ENCODE data around the gene SEC63. TPM values are rescaled to one million over a fixed set of nuclear protein-coding genes. Genes with fewer than 3 reads are reported as not detected.

The SEC63 gene
- total RNA-seq, 1 experiment from 2014 or later: 51.3 TPM

- Histone ChIP-seq H3K4me1 (ENCODE audit: control insufficient read depth in 1 of 2, insufficient read depth in 2 of 2, low read length in 2 of 2) (peaks cover 9 to 20% of the 10 kb centered on the region in 2 experiments; a peak in 3 of 4 replicates), H3K4me3 (replicated peaks in 1 of 2; ENCODE audit: low read depth in 1 of 2, low read length in 2 of 2) (peak overlapping the region; percentile 95 to 98), H3K4me2 (ENCODE audit: low read length) (peak overlapping the region; percentile 86), H3K9me2 (ENCODE audit: insufficient read depth) (no peaks in the 10 kb centered on the region), H3K79me2 (ENCODE audit: insufficient read depth, low read length) (peaks cover 44% of the 10 kb centered on the region), H3K36me3 (ENCODE audit: control insufficient read depth in 1 of 2, insufficient read depth in 2 of 2, low read length in 2 of 2) (no peaks in the 10 kb centered on the region), H3K9ac (ENCODE audit: low read length) (peak overlapping the region; percentile 92), H3K27ac (ENCODE audit: low read depth, low read length) (peak overlapping the region; percentile 67), H2AFZ (ENCODE audit: low read depth, low read length, poor library complexity, severe bottlenecking) (no peak overlapping the region), H3K9me3 (ENCODE audit: control insufficient read depth in 1 of 2, insufficient read depth in 1 of 2, low read depth in 1 of 2, low read length in 2 of 2) (no peaks in the 10 kb centered on the region), H3K27me3 (ENCODE audit: insufficient read depth, low read length) (no peaks in the 10 kb centered on the region), H4K20me1 (ENCODE audit: insufficient read depth) (no peaks in the 10 kb centered on the region)
- BruUV-seq (replicated peaks): no TSS peak
- ChIA-PET POLR2A (no interaction called here), CTCF (interaction anchor here (0.6 kb wide), 1 partner anchor 23 kb away, joined by 6 read pairs; no protein-coding TSS in a partner anchor), RAD21 (ENCODE audit: low non-redundant PET in 1 of 2, low total read pairs in 2 of 2, uncharacterized antibody in 2 of 2, unreplicated experiment in 2 of 2) (no interaction called here)
- TF ChIP-seq ZFX (IDR thresholded peaks at IDR 0.05) (peak; percentile 90), CTCF (IDR thresholded peaks at IDR 0.05 in 2 of 3, conservative IDR thresholded peaks at IDR 0.05 in 1 of 3; ENCODE audit: borderline replicate concordance in 1 of 3, insufficient read depth in 1 of 3, low read depth in 2 of 3, low read length in 2 of 3) (no peak), TCF7L2 (IDR thresholded peaks at IDR 0.05; ENCODE audit: borderline replicate concordance, extremely low read depth, insufficient read depth, insufficient read length) (no peak), SIN3A (IDR thresholded peaks at IDR 0.05; ENCODE audit: low read depth) (0 out of 2 replicates have a peak, but pooled peaks have one; percentile 6), ATF3 (IDR thresholded peaks at IDR 0.05) (no peak), ZNF274 (IDR thresholded peaks at IDR 0.05; ENCODE audit: low read depth, low read length) (no peak)
- DNase-seq (ENCODE audit: low read depth, low spot score) (no peak), ATAC-seq (peak; percentile 45)
- intact Hi-C loops (cut with micrococcal nuclease): no loop called here
Measured at GRCh38 chr6:107957308-107957908, 600 bp downstream of the SEC63 start.

Data from HCT116 (cell line).